H1 (cell line): ENCODE measurements around the gene TFDP1. TPM values are rescaled to one million over a fixed set of nuclear protein-coding genes. Genes with fewer than 3 reads are reported as not detected.

Source experiments
- CTCF ChIA-PET: fragments of 300-600 bp; sonication (Branson Sonifier 250); formaldehyde crosslinking; loops from one replicate; lab custom pipeline; 2021; ENCODE audit not compliant: partially characterized antibody; lab: Charles Lee
- POLR2A ChIA-PET: fragments of 300-600 bp; sonication (Branson Sonifier 250); formaldehyde crosslinking; loops from one replicate; lab custom pipeline; 2021; ENCODE audit warnings: inconsistent platforms; ENCODE audit not compliant: partially characterized antibody; lab: Charles Lee
- DNase-seq, 2 experiments: peaks; one replicate each; pipeline versions ENCODE4 v3.0.0 to v3.0.0-alpha.2; 2010 to 2022; ENCODE audit warnings: low spot score in 2 of 2, low read depth in 1 of 2, mixed read lengths in 1 of 2
- FAIRE-seq: peaks from 2 replicates; lab custom pipeline; 2011; peaks lifted over from hg19 to GRCh38; lab: Jason Lieb, UNC
- H2AFZ ChIP-seq: 2 replicates; pipeline ENCODE4 v1.8.1; 2012; ENCODE audit warnings: low read length, inconsistent platforms
- H2AK5ac ChIP-seq: 2 replicates; pipeline ENCODE4 v1.6.1; 2013; ENCODE audit warnings: low read depth, low read length
- H2BK120ac ChIP-seq: replicated peaks from 2 replicates; pipeline ENCODE3; 2013; ENCODE audit warnings: low read depth, low read length, inconsistent platforms
- H2BK12ac ChIP-seq: 2 replicates; pipeline ENCODE4 v1.6.1; 2013; ENCODE audit warnings: low read depth, low read length
- H2BK15ac ChIP-seq: 2 replicates; pipeline ENCODE4 v1.6.1; 2013; ENCODE audit warnings: low read length
- H2BK20ac ChIP-seq: 2 replicates; pipeline ENCODE4 v1.6.1; 2013; ENCODE audit warnings: low read length
- H2BK5ac ChIP-seq: 2 replicates; pipeline ENCODE4 v1.6.1; 2013; ENCODE audit warnings: low read depth, low read length
- H3K14ac ChIP-seq: 2 replicates; pipeline ENCODE4 v1.6.1; 2013; ENCODE audit warnings: inconsistent platforms; ENCODE audit not compliant: insufficient read length
- H3K18ac ChIP-seq: 2 replicates; pipeline ENCODE4 v1.6.1; 2013; ENCODE audit warnings: low read length; ENCODE audit errors: extremely low read depth
- H3K23ac ChIP-seq: 2 replicates; pipeline ENCODE4 v1.6.1; 2013; ENCODE audit warnings: inconsistent platforms; ENCODE audit not compliant: insufficient read length
- H3K23me2 ChIP-seq: 2 replicates; pipeline ENCODE4 v1.6.1; 2013; ENCODE audit warnings: low read depth, low read length
- H3K27ac ChIP-seq: 2 replicates; pipeline ENCODE4 v1.6.1; 2011; ENCODE audit warnings: low read depth, low read length, inconsistent platforms
- H3K27me3 ChIP-seq, 4 experiments: replicated peaks in 1 of 4; 1 replicate in 1 of 4; 2 replicates in 3 of 4; pipeline versions ENCODE4 v1.6.1 to v1.8.1; 2011 to 2013; ENCODE audit warnings: low read length in 3 of 4, mild to moderate bottlenecking in 3 of 4, inconsistent platforms in 2 of 4, mixed read lengths in 2 of 4, moderate library complexity in 1 of 4; ENCODE audit not compliant: control insufficient read depth in 3 of 4, insufficient read depth in 3 of 4; ENCODE audit errors: extremely low read depth in 1 of 4
- H3K36me3 ChIP-seq, 4 experiments: 2 replicates each; pipeline versions ENCODE4 v1.6.1 to v1.8.1; 2011 to 2013; ENCODE audit warnings: mild to moderate bottlenecking in 4 of 4, low read length in 3 of 4, moderate library complexity in 2 of 4, control low read depth in 1 of 4, inconsistent platforms in 1 of 4; ENCODE audit not compliant: insufficient read depth in 4 of 4, control insufficient read depth in 2 of 4
- H3K4ac ChIP-seq: replicated peaks from 2 replicates; pipeline ENCODE3; 2013; ENCODE audit warnings: low read length, low read depth, mixed read lengths, inconsistent platforms; ENCODE audit not compliant: insufficient read length
- H3K4me1 ChIP-seq, 4 experiments: replicated peaks in 1 of 4; 1 replicate in 1 of 4; 2 replicates in 3 of 4; pipeline versions ENCODE4 v1.6.1 to v1.8.1; 2011 to 2013; ENCODE audit warnings: low read length in 3 of 4, inconsistent platforms in 2 of 4, mixed read lengths in 1 of 4; ENCODE audit not compliant: insufficient read depth in 4 of 4, control insufficient read depth in 3 of 4
- H3K4me2 ChIP-seq, 2 experiments: 2 replicates each; pipeline versions ENCODE4 v1.6.1 to v1.8.1; 2011 to 2013; ENCODE audit warnings: low read depth in 2 of 2, low read length in 2 of 2, control low read depth in 1 of 2, inconsistent platforms in 1 of 2, mild to moderate bottlenecking in 1 of 2; ENCODE audit not compliant: insufficient read depth in 1 of 2
- H3K4me3 ChIP-seq, 4 experiments: fragments of 200-600, 300-600 bp in 1 of 4; sonication (generic), shearing (Covaris generic), sonication (Bioruptor Twin) in 1 of 4; 2 replicates each; pipeline versions ENCODE4 v1.5.1 to v1.8.1; 2011 to 2016; ENCODE audit warnings: low read length in 4 of 4, low read depth in 3 of 4, control low read depth in 2 of 4, inconsistent platforms in 2 of 4, mild to moderate bottlenecking in 2 of 4, mixed read lengths in 1 of 4, moderate library complexity in 1 of 4; ENCODE audit not compliant: insufficient read depth in 2 of 4; ENCODE audit errors: extremely low read depth in 1 of 4
- H3K56ac ChIP-seq: replicated peaks from 2 replicates; pipeline ENCODE3; 2013; ENCODE audit warnings: low read depth, mild to moderate bottlenecking, mixed read lengths, low read length, inconsistent platforms; ENCODE audit not compliant: insufficient read length
- H3K79me1 ChIP-seq: 2 replicates; pipeline ENCODE4 v1.6.1; 2013; ENCODE audit warnings: low read depth, low read length, control low read depth
- H3K79me2 ChIP-seq, 2 experiments: 2 replicates each; pipeline versions ENCODE4 v1.6.1 to v1.8.1; 2012 to 2013; ENCODE audit warnings: low read length in 2 of 2, mild to moderate bottlenecking in 2 of 2, inconsistent platforms in 1 of 2; ENCODE audit not compliant: insufficient read depth in 2 of 2, control insufficient read depth in 1 of 2
- H3K9ac ChIP-seq, 4 experiments: replicated peaks in 1 of 4; 1 replicate in 1 of 4; 2 replicates in 3 of 4; pipeline versions ENCODE4 v1.6.1 to v1.8.1; 2011 to 2013; ENCODE audit warnings: low read depth in 3 of 4, low read length in 3 of 4, control low read depth in 2 of 4, mild to moderate bottlenecking in 2 of 4, moderate library complexity in 2 of 4, inconsistent platforms in 1 of 4; ENCODE audit errors: extremely low read depth in 1 of 4
- H3K9me3 ChIP-seq, 2 experiments: 2 replicates each; pipeline versions ENCODE4 v1.6.1 to v1.8.1; 2012 to 2013; ENCODE audit warnings: mild to moderate bottlenecking in 2 of 2, moderate library complexity in 2 of 2, control low read depth in 1 of 2, inconsistent platforms in 1 of 2, low read depth in 1 of 2, low read length in 1 of 2, mixed read lengths in 1 of 2; ENCODE audit not compliant: insufficient read depth in 2 of 2
- H4K20me1 ChIP-seq, 2 experiments: replicated peaks in 1 of 2; 2 replicates each; pipeline versions ENCODE3 to v1.8.1; 2011 to 2013; ENCODE audit warnings: inconsistent platforms in 2 of 2, low read length in 2 of 2, mild to moderate bottlenecking in 1 of 2; ENCODE audit not compliant: insufficient read depth in 2 of 2, control insufficient read depth in 1 of 2
- H4K5ac ChIP-seq: 2 replicates; pipeline ENCODE4 v1.6.1; 2013; ENCODE audit warnings: low read length, low read depth, mixed read lengths, inconsistent platforms; ENCODE audit not compliant: insufficient read length
- H4K8ac ChIP-seq: 2 replicates; pipeline ENCODE4 v1.8.0; 2013; ENCODE audit warnings: mild to moderate bottlenecking, moderate library complexity, low read length, inconsistent platforms; ENCODE audit not compliant: insufficient read depth; ENCODE audit errors: extremely low read depth
- H4K91ac ChIP-seq: replicated peaks from 2 replicates; pipeline ENCODE3; 2013; ENCODE audit warnings: low read length, mixed read lengths, inconsistent platforms; ENCODE audit not compliant: insufficient read length
- BRCA1 ChIP-seq: IDR thresholded peaks from 2 replicates; pipeline ENCODE4 v1.6.1; 2012; ENCODE audit warnings: low read depth, low read length, improper control_type of control experiment
- CBX8 ChIP-seq: fragments of 300-800, 300-1000 bp; sonication (generic); IDR thresholded peaks from 2 replicates; pipeline ENCODE4 v1.7.1; 2016; ENCODE audit warnings: low read depth, low read length, borderline replicate concordance
- CHD1 ChIP-seq: IDR thresholded peaks from 2 replicates; pipeline ENCODE4 v1.6.1; 2012; ENCODE audit warnings: low read depth, low read length, improper control_type of control experiment
- POU5F1 ChIP-seq: IDR thresholded peaks from 2 replicates; pipeline ENCODE4 v1.6.1; 2011; ENCODE audit warnings: low read depth, mild to moderate bottlenecking, low read length, moderate library complexity
- RXRA ChIP-seq: IDR thresholded peaks from 2 replicates; pipeline ENCODE4 v1.6.1; 2011; ENCODE audit warnings: low read depth, mild to moderate bottlenecking, low read length, moderate library complexity; ENCODE audit not compliant: insufficient read depth
- SIN3A ChIP-seq, 2 experiments: IDR thresholded peaks in 1 of 2; conservative IDR thresholded peaks in 1 of 2; 2 replicates each; pipeline ENCODE4 v1.6.1; 2011 to 2012; ENCODE audit warnings: low read length in 2 of 2, improper control_type of control experiment in 1 of 2, low read depth in 1 of 2, mild to moderate bottlenecking in 1 of 2
- SP4 ChIP-seq: IDR thresholded peaks from 2 replicates; pipeline ENCODE4 v1.6.1; 2012; ENCODE audit warnings: low read length, inconsistent platforms
- TAF7 ChIP-seq: optimal IDR thresholded peaks from 2 replicates; pipeline ENCODE3; 2011; ENCODE audit warnings: low read depth, mild to moderate bottlenecking, inconsistent platforms, low read length, moderate library complexity, borderline replicate concordance
- TCF12 ChIP-seq: IDR thresholded peaks from 2 replicates; pipeline ENCODE4 v1.6.1; 2011; ENCODE audit warnings: low read depth, mild to moderate bottlenecking, low read length
- ZNF274 ChIP-seq: IDR thresholded peaks from 2 replicates; pipeline ENCODE4 v1.7.0; 2012; ENCODE audit warnings: low read length, borderline replicate concordance; ENCODE audit errors: extremely low read depth
- WGBS, 2 experiments: shearing (Covaris generic) in 1 of 2; methylation state at CpG; one replicate each; pipeline versions ENCODE4 v1.1.6 to v1.1.7; 2013 to 2015; ENCODE audit warnings: low lambda C conversion rate in 2 of 2, mixed read lengths in 2 of 2, inconsistent platforms in 1 of 2, low coverage in 1 of 2, missing lambda C conversion rate in 1 of 2; ENCODE audit not compliant: insufficient replicate concordance in 2 of 2, insufficient coverage in 1 of 2, insufficient read length in 1 of 2; ENCODE audit errors: extremely low coverage in 1 of 2, missing lambda C conversion rate in 1 of 2; 5-methylcytosine and 5-hydroxymethylcytosine counted together
- polyA plus RNA-seq, 7 experiments: library from polyadenylated mRNA; depleted of rRNA in 3 of 7; stranded (reverse) in 5 of 7; unstranded in 2 of 7; fragments of >200 nt in 5 of 7; fragments of 200-250 nt in 2 of 7; gene quantifications; 1 replicate in 5 of 7; 2 replicates in 1 of 7; 4 replicates in 1 of 7; pipeline versions ENCODE4 v1.2.1 to v1.2.3, GENCODE V29; 2011 to 2013; ENCODE audit warnings: missing spikeins in 2 of 7, mixed read lengths in 2 of 7
- total RNA-seq: library from RNA; stranded (reverse); fragmentation: NEBNext Ultra II Directional; extraction: Animal tissue kit (Norgen Biotek cat#: 25700); gene quantifications from 2 replicates; pipeline ENCODE4 v1.2.1, GENCODE V29; 2021
- TF ChIP-seq, protein P1 (sequence below): IDR thresholded peaks from 2 replicates; pipeline ENCODE4 v1.6.1; 2012; ENCODE audit warnings: inconsistent platforms

The TFDP1 gene
- total and polyA plus RNA-seq, 2 of the 8 experiments (the other 6 are each of a cell fraction or from before 2014, with no cell fraction given): 43.6 to 81.9 TPM

GRCh38 chr13:113553511-113554332 is 30.8 kb upstream of the TFDP1 start:
- H2BK15ac ChIP-seq: no peak overlapping the region
- no peak overlapping the region for H3K27ac ChIP-seq
- H3K56ac ChIP-seq: no peak overlapping the region
- no peak overlapping the region for H2BK20ac ChIP-seq
- H2AK5ac ChIP-seq: no peak overlapping the region
- H4K91ac ChIP-seq: no peak overlapping the region
- H2AFZ ChIP-seq: no peak overlapping the region
- H3K4me3 ChIP-seq: no peak overlapping the region
- ChIA-PET CTCF (interaction anchor here (1.2 to 1.7 kb wide), 2 partner anchors 8 to 103 kb away, joined by 7 read pairs; no protein-coding TSS in a partner anchor), POLR2A (interaction anchor here (1.0 kb wide), 1 partner anchor 9 kb away, joined by 3 read pairs; no protein-coding TSS in a partner anchor)
- no peak for FAIRE-seq
- H4K5ac ChIP-seq: no peak overlapping the region
- H3K36me3 ChIP-seq: peaks cover 0 to 2% (median 0%) of the 10 kb centered on the region in 4 experiments; a peak in 1 of 8 replicates
- H2BK5ac ChIP-seq: no peak overlapping the region
- no peak overlapping the region; the same call in 1 of the 2 replicates for H3K18ac ChIP-seq
- no peak overlapping the region for H3K14ac ChIP-seq
- no peak overlapping the region for H2BK120ac ChIP-seq
- no peak overlapping the region for H3K9ac ChIP-seq
- H3K4me2 ChIP-seq: no peak overlapping the region
- peaks cover 0 to 13% of the 10 kb centered on the region in 2 experiments for H4K20me1 ChIP-seq
- no peak overlapping the region for H3K4ac ChIP-seq
- 88% methylated on average over 14 of the region's 16 CpGs; no CpG with 5 or more reads in 1 of the 2 experiments for WGBS, 2 experiments
- no peak overlapping the region for H2BK12ac ChIP-seq
- no peaks in the 10 kb centered on the region for H3K79me2 ChIP-seq
- no peak overlapping the region; the same call in 1 of the 2 replicates for H4K8ac ChIP-seq
- H3K9me3 ChIP-seq: no peaks in the 10 kb centered on the region
- no peaks in the 10 kb centered on the region for H3K27me3 ChIP-seq
- H3K23me2 ChIP-seq: peaks cover 2% of the 10 kb centered on the region; the same call in 1 of the 2 replicates
- peaks cover 0 to 3% (median 0%) of the 10 kb centered on the region in 4 experiments; a peak in 1 of 7 replicates for H3K4me1 ChIP-seq
- H3K23ac ChIP-seq: no peak overlapping the region
- peak in 1 of 2 experiments; percentile 39 for DNase-seq
- no peaks in the 10 kb centered on the region; the same call in 1 of the 2 replicates for H3K79me1 ChIP-seq
- TF ChIP-seq BRCA1 (no peak), TAF7 (no peak), TCF12 (no peak), ZNF274 (no peak), SIN3A (conservative IDR thresholded peaks at IDR 0.05 in 1 of 2, IDR thresholded peaks at IDR 0.05 in 1 of 2; ENCODE audit: low read depth in 1 of 2, low read length in 2 of 2) (no peak), POU5F1 (no peak), RXRA (no peak), CBX8 (no peak), CHD1 (no peak), SP4 (no peak)
- TF ChIP-seq, protein P1, sequence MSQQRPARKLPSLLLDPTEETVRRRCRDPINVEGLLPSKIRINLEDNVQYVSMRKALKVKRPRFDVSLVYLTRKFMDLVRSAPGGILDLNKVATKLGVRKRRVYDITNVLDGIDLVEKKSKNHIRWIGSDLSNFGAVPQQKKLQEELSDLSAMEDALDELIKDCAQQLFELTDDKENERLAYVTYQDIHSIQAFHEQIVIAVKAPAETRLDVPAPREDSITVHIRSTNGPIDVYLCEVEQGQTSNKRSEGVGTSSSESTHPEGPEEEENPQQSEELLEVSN: no peak
